Activated naive CD8-positive, alpha-beta T cell (primary cell): ENCODE data around the gene ABCD2.
"Not testable (repeated sequence)": the region's sequence is repeated elsewhere in the genome, so short reads cannot be mapped to it uniquely, and the experiment has no call there.

ENCODE experiments used
- H3K27ac Mint-ChIP-seq: one replicate; pipeline ENCODE4 v1.8.0; 2021; ENCODE audit warnings: mixed read lengths
- H3K27me3 Mint-ChIP-seq: one replicate; pipeline ENCODE4 v1.8.0; 2021; ENCODE audit warnings: mixed read lengths
- H3K36me3 Mint-ChIP-seq: one replicate; pipeline ENCODE4 v1.8.0; 2021; ENCODE audit warnings: mixed read lengths
- H3K4me1 Mint-ChIP-seq: one replicate; pipeline ENCODE4 v1.8.0; 2021; ENCODE audit warnings: low read depth, mixed read lengths
- H3K4me3 Mint-ChIP-seq: one replicate; pipeline ENCODE4 v1.8.0; 2021; ENCODE audit warnings: mild to moderate bottlenecking, mixed read lengths
- H3K9me3 Mint-ChIP-seq: one replicate; pipeline ENCODE4 v1.8.0; 2021; ENCODE audit warnings: low read depth, mixed read lengths

Gene ABCD2

DNA sequence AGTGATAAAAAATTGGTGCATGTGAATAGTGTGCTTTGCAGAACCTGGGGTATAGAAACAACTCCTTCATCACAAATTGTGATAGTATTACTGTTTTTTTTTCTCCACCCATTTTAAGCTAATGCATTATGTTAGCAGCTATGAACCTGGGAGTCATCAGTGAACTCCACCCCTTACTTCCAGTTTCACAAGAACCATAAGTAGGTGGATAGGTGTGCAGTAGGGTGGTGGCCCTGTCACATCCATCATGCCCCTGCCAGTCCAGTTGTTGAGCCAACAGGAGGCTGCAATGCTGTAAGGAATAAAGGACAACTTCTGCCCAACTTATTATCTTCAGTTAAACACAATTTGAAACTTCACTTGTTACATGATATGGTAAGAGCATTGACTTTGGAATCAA lies 85.7 kb downstream of the ABCD2 start:
- no peaks in the 10 kb centered on the region for H3K27me3 Mint-ChIP-seq
- H3K4me3 Mint-ChIP-seq: no peak overlapping the region
- H3K36me3 Mint-ChIP-seq: peaks cover 6% of the 10 kb centered on the region
- no peaks in the 10 kb centered on the region for H3K9me3 Mint-ChIP-seq
- H3K27ac Mint-ChIP-seq: no peak overlapping the region
- H3K4me1 Mint-ChIP-seq: no peaks in the 10 kb centered on the region

DNA sequence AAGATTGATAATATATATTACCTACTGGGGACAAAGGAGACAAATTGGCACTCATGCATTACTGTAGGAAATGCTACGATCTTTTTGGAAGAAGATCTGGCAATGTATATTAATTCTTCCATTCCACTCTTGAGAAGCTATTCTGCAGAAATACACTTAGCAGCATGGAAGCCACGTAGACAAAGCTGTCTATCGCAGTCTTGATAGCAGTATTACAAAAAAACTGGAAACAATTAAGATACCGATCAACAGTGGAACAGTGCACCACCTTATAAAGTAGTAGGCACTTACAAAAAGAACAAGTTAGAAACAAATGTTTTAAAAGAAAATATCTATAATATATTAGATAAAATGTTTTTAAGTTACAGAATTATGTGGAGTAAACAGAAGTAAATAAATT lies 87.2 kb downstream of the ABCD2 start:
- H3K9me3 Mint-ChIP-seq: peaks cover under 1% of the 10 kb centered on the region
- H3K4me3 Mint-ChIP-seq: no peak overlapping the region
- H3K36me3 Mint-ChIP-seq: peaks cover 11% of the 10 kb centered on the region
- no peaks in the 10 kb centered on the region for H3K27me3 Mint-ChIP-seq
- no peak overlapping the region for H3K27ac Mint-ChIP-seq
- H3K4me1 Mint-ChIP-seq: no peaks in the 10 kb centered on the region

DNA sequence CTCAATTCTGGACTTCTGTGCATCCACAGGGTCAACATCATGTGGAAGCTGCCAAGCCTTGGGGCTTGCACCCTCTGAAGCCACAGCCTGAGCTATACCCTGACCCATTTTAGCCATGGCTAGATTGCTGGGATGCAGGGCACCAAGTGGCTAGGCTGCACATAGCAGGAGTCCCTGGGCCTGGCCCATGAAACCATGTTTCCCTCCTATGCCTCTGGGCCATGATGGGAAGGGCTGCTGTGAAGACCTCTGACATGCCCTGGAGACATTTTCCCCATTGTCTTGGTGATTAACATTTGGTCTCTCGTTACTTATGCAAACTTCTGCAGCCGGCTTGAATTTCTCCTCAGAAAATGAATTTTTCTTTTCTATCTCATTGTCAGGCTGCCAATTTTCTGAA lies 92.6 kb downstream of the ABCD2 start:
- no peak overlapping the region for H3K27ac Mint-ChIP-seq
- H3K36me3 Mint-ChIP-seq: peaks cover 24% of the 10 kb centered on the region
- no peaks in the 10 kb centered on the region for H3K4me1 Mint-ChIP-seq
- no peak overlapping the region for H3K4me3 Mint-ChIP-seq
- H3K27me3 Mint-ChIP-seq: no peaks in the 10 kb centered on the region
- peaks cover 17% of the 10 kb centered on the region for H3K9me3 Mint-ChIP-seq

DNA sequence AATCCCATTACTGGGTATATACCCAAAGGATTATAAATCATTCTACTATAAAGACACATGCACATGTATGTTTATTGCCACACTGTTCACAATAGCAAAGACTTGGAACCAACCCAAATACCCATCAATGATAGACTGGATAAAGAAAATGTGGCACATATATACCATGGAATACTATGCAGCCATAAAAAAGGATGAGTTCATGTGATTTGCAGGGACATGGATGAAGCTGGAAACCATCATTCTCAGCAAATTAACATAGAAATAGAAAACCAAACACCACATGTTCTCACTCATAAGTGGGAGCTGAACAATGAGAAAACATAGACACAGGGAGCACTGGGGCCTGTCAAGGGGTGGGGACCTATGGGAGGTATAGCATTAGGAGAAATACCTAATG lies 97.4 kb downstream of the ABCD2 start:
- Mint-ChIP-seq H3K9me3 (peaks cover 26% of the 10 kb centered on the region), H3K36me3 (peaks cover 24% of the 10 kb centered on the region)
- not testable (repeated sequence) for H3K27ac Mint-ChIP-seq, H3K4me1 Mint-ChIP-seq, H3K4me3 Mint-ChIP-seq, H3K27me3 Mint-ChIP-seq

DNA sequence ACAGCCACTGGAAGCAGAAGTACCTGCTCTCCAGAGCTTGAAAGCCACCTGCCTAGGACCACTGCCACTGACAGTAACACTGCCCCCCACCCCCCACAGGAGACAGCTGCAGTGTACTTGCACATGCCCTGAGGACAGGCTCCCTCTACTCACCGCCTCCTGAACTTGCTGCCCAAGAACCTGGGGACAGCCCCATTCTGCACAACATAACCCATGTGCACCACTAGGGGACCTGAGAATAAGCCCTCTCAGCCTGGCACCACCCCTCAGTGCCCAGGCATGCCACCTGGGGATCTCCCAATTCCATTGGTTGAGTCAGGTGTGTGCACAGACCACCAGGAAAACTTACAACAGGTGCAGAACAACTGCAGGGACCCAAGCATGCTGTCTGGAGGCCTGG lies 109.6 kb downstream of the ABCD2 start:
- Mint-ChIP-seq H3K4me3 (no peak overlapping the region), H3K9me3 (peaks cover 7% of the 10 kb centered on the region), H3K4me1 (no peaks in the 10 kb centered on the region), H3K36me3 (peaks cover 25% of the 10 kb centered on the region), H3K27me3 (no peaks in the 10 kb centered on the region), H3K27ac (no peak overlapping the region)

DNA sequence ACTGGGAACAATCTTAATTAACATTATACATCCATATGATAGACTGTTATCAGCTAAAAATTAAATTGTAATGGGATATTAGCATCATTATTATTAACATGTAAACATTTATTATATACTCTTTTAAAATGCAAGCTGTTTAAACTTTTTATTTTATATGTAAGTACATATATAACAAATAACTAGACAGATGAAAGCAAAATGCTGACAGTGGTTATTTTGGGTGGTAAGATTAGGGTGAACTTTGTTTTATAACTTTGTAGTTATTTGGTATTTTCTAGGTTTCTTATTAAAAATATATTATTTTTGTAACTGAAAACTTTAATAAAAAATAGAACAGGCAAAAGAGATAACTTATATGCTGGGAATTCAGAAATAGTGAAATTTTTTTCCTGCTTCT lies 114.0 kb downstream of the ABCD2 start:
- H3K27me3 Mint-ChIP-seq: no peaks in the 10 kb centered on the region
- no peak overlapping the region for H3K4me3 Mint-ChIP-seq
- H3K36me3 Mint-ChIP-seq: peaks cover 12% of the 10 kb centered on the region
- H3K9me3 Mint-ChIP-seq: no peaks in the 10 kb centered on the region
- no peak overlapping the region for H3K27ac Mint-ChIP-seq
- H3K4me1 Mint-ChIP-seq: no peaks in the 10 kb centered on the region

DNA sequence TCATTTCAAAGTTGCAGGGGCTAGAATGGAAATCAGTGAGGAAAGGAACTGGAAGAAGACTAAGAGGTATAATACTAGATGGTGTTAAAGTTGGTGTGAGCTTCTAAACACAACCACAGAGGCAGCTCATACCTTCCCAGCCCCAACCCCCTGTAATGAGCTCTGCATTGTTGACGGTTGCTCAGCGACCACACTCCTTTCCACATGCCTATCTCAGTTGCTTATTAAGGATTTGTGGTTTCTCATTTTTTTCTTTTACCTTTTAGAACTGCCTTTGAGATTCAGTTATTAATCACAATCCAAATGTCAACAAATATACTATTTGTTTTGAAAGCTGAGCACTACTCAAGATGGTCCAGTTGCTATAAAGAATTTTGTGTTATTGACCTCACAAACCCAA lies 114.6 kb downstream of the ABCD2 start:
- Mint-ChIP-seq H3K27me3 (no peaks in the 10 kb centered on the region), H3K36me3 (peaks cover 12% of the 10 kb centered on the region), H3K4me3 (no peak overlapping the region), H3K4me1 (no peaks in the 10 kb centered on the region), H3K9me3 (no peaks in the 10 kb centered on the region), H3K27ac (no peak overlapping the region)

DNA sequence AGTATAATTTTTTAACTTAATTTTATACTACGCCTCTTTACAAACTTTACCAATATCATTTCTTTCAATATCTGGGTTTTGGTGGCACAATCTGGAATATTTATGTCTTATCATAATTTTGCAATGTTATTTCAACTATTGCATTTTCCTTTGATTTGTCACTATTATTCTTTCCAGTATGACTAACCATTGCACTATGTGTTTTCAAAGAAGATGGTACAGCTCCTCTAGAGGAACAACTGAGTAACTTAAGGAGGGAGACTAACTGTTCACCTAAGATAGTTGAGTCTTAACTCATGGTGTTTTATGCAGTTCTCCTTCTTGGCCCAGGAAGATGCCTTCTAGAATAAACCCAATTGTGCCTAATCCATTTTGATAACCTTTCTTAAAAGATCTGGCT lies 116.2 kb downstream of the ABCD2 start:
- Mint-ChIP-seq H3K4me3 (no peak overlapping the region), H3K27ac (no peak overlapping the region), H3K27me3 (no peaks in the 10 kb centered on the region), H3K36me3 (peaks cover 9% of the 10 kb centered on the region), H3K9me3 (no peaks in the 10 kb centered on the region), H3K4me1 (no peaks in the 10 kb centered on the region)

DNA sequence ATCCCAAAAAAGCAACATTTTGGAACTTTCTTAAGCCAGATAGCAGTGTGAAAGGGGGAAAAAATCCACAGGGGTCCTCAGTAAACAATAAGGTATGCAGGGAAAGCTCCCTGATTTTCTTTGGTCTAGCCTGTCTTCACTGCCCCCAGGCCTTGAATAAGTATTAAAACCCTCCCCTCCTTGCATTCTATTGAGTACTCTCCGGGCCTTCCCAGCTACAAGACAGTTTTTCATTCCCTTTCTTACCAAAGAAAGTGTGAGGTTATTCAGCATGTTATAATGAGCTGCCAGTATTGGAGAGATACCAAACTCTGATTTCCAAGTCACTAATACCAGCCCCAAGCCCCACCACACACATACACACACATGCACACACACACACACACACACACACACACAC lies 116.9 kb downstream of the ABCD2 start:
- no peaks in the 10 kb centered on the region for H3K4me1 Mint-ChIP-seq
- H3K9me3 Mint-ChIP-seq: no peaks in the 10 kb centered on the region
- peaks cover 9% of the 10 kb centered on the region for H3K36me3 Mint-ChIP-seq
- H3K4me3 Mint-ChIP-seq: no peak overlapping the region
- H3K27me3 Mint-ChIP-seq: no peaks in the 10 kb centered on the region
- no peak overlapping the region for H3K27ac Mint-ChIP-seq
